Right ventricle myocardium superior (tissue), 1 donor: ENCODE results near the gene FBXO31. TPM values are rescaled to one million over a fixed set of nuclear protein-coding genes. Genes with fewer than 3 reads are reported as not detected.
A peak's percentile ranks its signal among the peaks of the same experiment; 100 is the strongest.
"Not testable (repeated sequence)": the region's sequence is repeated elsewhere in the genome, so short reads cannot be mapped to it uniquely, and the experiment has no call there.

ENCODE experiments used
- ATAC-seq: fragments of 200-7000 bp; cut with Tn5 transposase; one replicate; pipeline ENCODE4 v1.9.1; 2020; ENCODE audit warnings: mild to moderate bottlenecking; ENCODE audit not compliant: poor library complexity
- DNase-seq: peaks from one replicate; pipeline ENCODE4 v3.0.0-alpha.2; 2020
- intact Hi-C: fragments of 100-400 bp; cut with DNase I; formaldehyde crosslinking; loops from one replicate; pipeline ENCODE4 v1.11.2; 2022
- total RNA-seq: library from RNA; stranded (reverse); fragmentation: NEBNext Ultra II Directional; extraction: Animal tissue kit (Norgen Biotek cat#: 25700); gene quantifications from one replicate; pipeline ENCODE4 v1.2.1, GENCODE V29; 2021
- donor health status: DM: no; HTN: yes; CAD: no; lungs with severe emphysema.

Gene FBXO31
- total RNA-seq, 1 donor from 2014 or later = 78.9 TPM

- intact Hi-C loops = no loop called here
- ATAC-seq (peak; percentile 77), DNase-seq (peak; percentile 64)
These were observed 13.5 kb downstream of the FBXO31 start for GRCh38 chr16:87369796-87370719.

- ATAC-seq = no peak
- intact Hi-C loops = no loop called here
- peak; percentile 22 for DNase-seq
These were observed 14.3 kb downstream of the FBXO31 start for GRCh38 chr16:87369117-87369765.

GRCh38 chr16:87368029-87368770, 15.4 kb downstream of the FBXO31 start:
- intact Hi-C loops = no loop called here
- ATAC-seq (peak; percentile 31), DNase-seq (peak; percentile 41)

GRCh38 chr16:87367529-87367928, 16.0 kb downstream of the FBXO31 start:
- no peak for ATAC-seq
- intact Hi-C loops = no loop called here

GRCh38 chr16:87366930-87367329, 16.6 kb downstream of the FBXO31 start:
- intact Hi-C loops = no loop called here
- ATAC-seq = no peak
- DNase-seq = peak; percentile 8

More at GRCh38 chr16:87367529-87367928, 16.0 kb downstream of the FBXO31 start:
- no peak for DNase-seq

- peak; percentile 15 for DNase-seq
- no peak for ATAC-seq
- intact Hi-C loops = no loop called here
These were observed 17.3 kb downstream of the FBXO31 start for GRCh38 chr16:87366288-87366687.

GRCh38 chr16:87365021-87365713, 18.4 kb downstream of the FBXO31 start:
- ATAC-seq (no peak), DNase-seq (peak; percentile 35)
- intact Hi-C loops = no loop called here

- DNase-seq (peak; percentile 71), ATAC-seq (peak; percentile 86)
- intact Hi-C loops = no loop called here
These were observed 19.7 kb downstream of the FBXO31 start for GRCh38 chr16:87363771-87364455.

GRCh38 chr16:87362828-87363559, 20.6 kb downstream of the FBXO31 start:
- intact Hi-C loops = not testable (repeated sequence)
- ATAC-seq (peak; percentile 11), DNase-seq (peak; percentile 27)

GRCh38 chr16:87361916-87362619, 21.5 kb downstream of the FBXO31 start:
- intact Hi-C loops = no loop called here
- no peak for ATAC-seq
- DNase-seq = no peak

- no peak for ATAC-seq
- DNase-seq = peak; percentile 27
- intact Hi-C loops = no loop called here
These were observed 22.5 kb downstream of the FBXO31 start for GRCh38 chr16:87360862-87361610.

- ATAC-seq = no peak
- DNase-seq = peak; percentile 29
- intact Hi-C loops = no loop called here
These were observed 24.5 kb downstream of the FBXO31 start for GRCh38 chr16:87359121-87359520.

GRCh38 chr16:87358696-87359095, 24.9 kb downstream of the FBXO31 start:
- intact Hi-C loops = no loop called here
- DNase-seq (peak; percentile 38), ATAC-seq (no peak)

- intact Hi-C loops = no loop called here
- no peak for ATAC-seq
- DNase-seq = peak; percentile 15
These were observed 25.3 kb downstream of the FBXO31 start for GRCh38 chr16:87358250-87358649.

- DNase-seq = no peak
- intact Hi-C loops = no loop called here
- ATAC-seq = no peak
These were observed 27.1 kb downstream of the FBXO31 start for GRCh38 chr16:87356491-87356853.

GRCh38 chr16:87353613-87354012, 30.0 kb downstream of the FBXO31 start:
- DNase-seq = peak; percentile 34
- no peak for ATAC-seq
- intact Hi-C loops = no loop called here
